ENCODE measurements around the gene R3HDML. TPM values are rescaled to one million over a fixed set of nuclear protein-coding genes. Genes with fewer than 3 reads are reported as not detected.
A peak's percentile ranks its signal among the peaks of the same experiment; 100 is the strongest.

Gene R3HDML
- total RNA-seq, 2 donors from 2014 or later: not detected

DNA sequence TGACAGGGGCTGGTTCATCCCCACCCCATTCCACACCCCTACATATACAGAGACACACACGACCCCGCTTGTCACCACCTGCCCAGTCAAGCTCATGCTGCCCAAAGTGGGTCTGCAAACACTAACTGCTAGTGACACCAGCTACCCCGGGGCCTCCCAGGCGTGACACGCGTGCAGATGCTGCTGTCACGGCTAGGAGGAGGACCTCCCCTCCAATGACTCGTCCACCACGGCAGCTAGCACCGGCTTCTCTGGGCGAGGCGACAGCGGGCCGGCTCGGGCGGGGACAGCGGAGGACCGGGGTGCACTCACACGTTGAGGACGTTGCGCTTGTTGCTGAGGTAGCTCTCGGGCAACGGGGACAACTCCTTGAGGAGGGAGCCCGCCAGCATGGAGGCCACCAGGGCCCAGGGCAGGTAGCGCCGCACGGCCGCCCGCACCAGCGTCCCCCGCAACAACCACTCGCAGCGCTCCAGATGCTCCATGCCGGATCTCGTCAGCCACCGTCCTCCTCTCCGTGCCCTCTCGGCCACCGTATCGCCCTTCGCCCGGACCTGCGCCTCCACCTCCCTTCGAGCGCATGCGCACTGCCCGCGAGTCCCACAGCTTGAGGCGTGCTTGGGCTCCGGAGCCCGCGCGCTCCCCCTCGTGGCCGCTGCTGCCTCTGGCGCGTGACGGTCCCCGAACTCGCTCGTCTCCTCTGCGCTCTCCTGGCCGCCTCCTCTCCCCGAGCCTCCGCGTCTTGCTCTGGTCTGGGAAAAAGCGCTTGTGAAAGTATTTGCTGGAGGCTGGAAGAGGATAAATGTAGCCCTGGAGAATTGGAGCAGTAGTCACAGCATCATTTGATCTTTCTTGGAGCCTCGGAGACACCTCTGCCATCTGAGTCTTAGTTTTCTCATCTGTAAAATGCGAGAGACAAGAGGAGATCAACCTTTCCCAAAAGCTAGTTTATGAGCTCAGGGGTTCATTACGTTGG, 25.9 kb upstream of the R3HDML start, which contains the start of gene FITM2:
FITM2 (minus strand) TSS at position 539 of the 976 bp plus-strand sequence; CDS start at position 485, 54 bp downstream.
- Mint-ChIP-seq H3K27ac (no peak within 1 kb of the TSS), H3K4me3 (peak within 1 kb of the TSS; percentile 73)
- DNase-seq: peak; percentile 99

GRCh38 chr20:44314870-44315269, 22.0 kb upstream of the R3HDML start:
- H3K9me3 Mint-ChIP-seq: peaks cover 2% of the 10 kb centered on the region

More for the DNA sequence above, 25.9 kb upstream of the R3HDML start, which contains the start of gene FITM2:
- 3 to 4% methylated on average over 45 to 70 of the region's 70 CpGs for WGBS, 2 experiments (ENCODE audit: insufficient coverage in 1 of 2, insufficient read length in 1 of 2)
- Histone ChIP-seq H3K9me3 (ENCODE audit: control insufficient read depth, low read length) (no peaks in the 10 kb centered on the region), H3K4me3 (ENCODE audit: low read length) (peak within 1 kb of the TSS; percentile 87), H3K27ac (ENCODE audit: low read depth, low read length) (no peak within 1 kb of the TSS), H3K27me3 (ENCODE audit: control insufficient read depth, insufficient read depth, low read length, poor library complexity, severe bottlenecking) (no peaks in the 10 kb centered on the region), H3K9ac (ENCODE audit: extremely low read depth, low read length, poor library complexity, severe bottlenecking) (peak within 1 kb of the TSS; percentile 32), H3K4me1 (ENCODE audit: control insufficient read depth, insufficient read depth, low read length) (peaks cover 9% of the 10 kb centered on the region), H3K36me3 (ENCODE audit: control insufficient read depth, insufficient read depth, low read length) (no peaks in the 10 kb centered on the region)
- peaks cover 7% of the 10 kb centered on the region for H3K27me3 Mint-ChIP-seq (ENCODE audit: insufficient read depth)
- TF ChIP-seq, protein P1, sequence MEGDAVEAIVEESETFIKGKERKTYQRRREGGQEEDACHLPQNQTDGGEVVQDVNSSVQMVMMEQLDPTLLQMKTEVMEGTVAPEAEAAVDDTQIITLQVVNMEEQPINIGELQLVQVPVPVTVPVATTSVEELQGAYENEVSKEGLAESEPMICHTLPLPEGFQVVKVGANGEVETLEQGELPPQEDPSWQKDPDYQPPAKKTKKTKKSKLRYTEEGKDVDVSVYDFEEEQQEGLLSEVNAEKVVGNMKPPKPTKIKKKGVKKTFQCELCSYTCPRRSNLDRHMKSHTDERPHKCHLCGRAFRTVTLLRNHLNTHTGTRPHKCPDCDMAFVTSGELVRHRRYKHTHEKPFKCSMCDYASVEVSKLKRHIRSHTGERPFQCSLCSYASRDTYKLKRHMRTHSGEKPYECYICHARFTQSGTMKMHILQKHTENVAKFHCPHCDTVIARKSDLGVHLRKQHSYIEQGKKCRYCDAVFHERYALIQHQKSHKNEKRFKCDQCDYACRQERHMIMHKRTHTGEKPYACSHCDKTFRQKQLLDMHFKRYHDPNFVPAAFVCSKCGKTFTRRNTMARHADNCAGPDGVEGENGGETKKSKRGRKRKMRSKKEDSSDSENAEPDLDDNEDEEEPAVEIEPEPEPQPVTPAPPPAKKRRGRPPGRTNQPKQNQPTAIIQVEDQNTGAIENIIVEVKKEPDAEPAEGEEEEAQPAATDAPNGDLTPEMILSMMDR (conservative IDR thresholded peaks at IDR 0.05): peak; percentile 96
- peaks cover 14% of the 10 kb centered on the region for H3K4me1 Mint-ChIP-seq
- peaks cover 5% of the 10 kb centered on the region for H3K36me3 Mint-ChIP-seq (ENCODE audit: low read depth)
- H3K9me3 Mint-ChIP-seq: no peaks in the 10 kb centered on the region

GRCh38 chr20:44319839-44320422, 16.9 kb upstream of the R3HDML start:
- no peak overlapping the region for H3K4me3 Mint-ChIP-seq
- 100% methylated on average over 1 to 2 of the region's 2 CpGs for WGBS, 2 experiments (ENCODE audit: insufficient coverage in 1 of 2, insufficient read length in 1 of 2)
- no peaks in the 10 kb centered on the region for H3K36me3 ChIP-seq (ENCODE audit: control insufficient read depth, insufficient read depth, low read length)
- H3K4me1 ChIP-seq (ENCODE audit: control insufficient read depth, insufficient read depth, low read length): no peaks in the 10 kb centered on the region
- H3K9me3 Mint-ChIP-seq: peaks cover 11% of the 10 kb centered on the region
- no peaks in the 10 kb centered on the region for H3K36me3 Mint-ChIP-seq (ENCODE audit: low read depth)
- no peaks in the 10 kb centered on the region for H3K27me3 Mint-ChIP-seq (ENCODE audit: insufficient read depth)
- H3K4me3 ChIP-seq (ENCODE audit: low read length): peak overlapping the region; percentile 53
- TF ChIP-seq, protein P1 (conservative IDR thresholded peaks at IDR 0.05): no peak
- H3K9me3 ChIP-seq (ENCODE audit: control insufficient read depth, low read length): peaks cover 13% of the 10 kb centered on the region
- H3K9ac ChIP-seq (ENCODE audit: extremely low read depth, low read length, poor library complexity, severe bottlenecking): no peak overlapping the region
- no peak overlapping the region for H3K27ac Mint-ChIP-seq
- H3K27me3 ChIP-seq (ENCODE audit: control insufficient read depth, insufficient read depth, low read length, poor library complexity, severe bottlenecking): no peaks in the 10 kb centered on the region
- DNase-seq: no peak
- H3K27ac ChIP-seq (ENCODE audit: low read depth, low read length): no peak overlapping the region
- peaks cover 7% of the 10 kb centered on the region for H3K4me1 Mint-ChIP-seq

More at GRCh38 chr20:44314870-44315269, 22.0 kb upstream of the R3HDML start:
- Histone ChIP-seq H3K27ac (ENCODE audit: low read depth, low read length) (no peak overlapping the region), H3K9ac (ENCODE audit: extremely low read depth, low read length, poor library complexity, severe bottlenecking) (no peak overlapping the region), H3K27me3 (ENCODE audit: control insufficient read depth, insufficient read depth, low read length, poor library complexity, severe bottlenecking) (no peaks in the 10 kb centered on the region), H3K36me3 (ENCODE audit: control insufficient read depth, insufficient read depth, low read length) (no peaks in the 10 kb centered on the region), H3K4me1 (ENCODE audit: control insufficient read depth, insufficient read depth, low read length) (peaks cover 5% of the 10 kb centered on the region), H3K4me3 (ENCODE audit: low read length) (no peak overlapping the region), H3K9me3 (ENCODE audit: control insufficient read depth, low read length) (peaks cover 3% of the 10 kb centered on the region)
- peaks cover 7% of the 10 kb centered on the region for H3K27me3 Mint-ChIP-seq (ENCODE audit: insufficient read depth)
- DNase-seq: no peak
- H3K36me3 Mint-ChIP-seq (ENCODE audit: low read depth): no peaks in the 10 kb centered on the region
- H3K4me3 Mint-ChIP-seq: no peak overlapping the region
- TF ChIP-seq, protein P1 (conservative IDR thresholded peaks at IDR 0.05): no peak
- peaks cover 8% of the 10 kb centered on the region for H3K4me1 Mint-ChIP-seq
- H3K27ac Mint-ChIP-seq: no peak overlapping the region

All from endodermal cell (in vitro differentiated cells).